DMS53 treated with DMSO at 0.1 percent for 48 hours (cell line): ENCODE measurements around the gene CELSR1.
"Not testable (repeated sequence)": the region's sequence is repeated elsewhere in the genome, so short reads cannot be mapped to it uniquely, and the experiment has no call there.

ENCODE experiments used
- DNase-seq: peaks from one replicate; lab custom pipeline; 2025; ENCODE audit not compliant: unreplicated experiment; lab: John Stamatoyannopoulos, UW

The CELSR1 gene

GRCh38 chr22:46401370-46401769 is 136.1 kb downstream of the CELSR1 start:
- no peak for DNase-seq

DNA sequence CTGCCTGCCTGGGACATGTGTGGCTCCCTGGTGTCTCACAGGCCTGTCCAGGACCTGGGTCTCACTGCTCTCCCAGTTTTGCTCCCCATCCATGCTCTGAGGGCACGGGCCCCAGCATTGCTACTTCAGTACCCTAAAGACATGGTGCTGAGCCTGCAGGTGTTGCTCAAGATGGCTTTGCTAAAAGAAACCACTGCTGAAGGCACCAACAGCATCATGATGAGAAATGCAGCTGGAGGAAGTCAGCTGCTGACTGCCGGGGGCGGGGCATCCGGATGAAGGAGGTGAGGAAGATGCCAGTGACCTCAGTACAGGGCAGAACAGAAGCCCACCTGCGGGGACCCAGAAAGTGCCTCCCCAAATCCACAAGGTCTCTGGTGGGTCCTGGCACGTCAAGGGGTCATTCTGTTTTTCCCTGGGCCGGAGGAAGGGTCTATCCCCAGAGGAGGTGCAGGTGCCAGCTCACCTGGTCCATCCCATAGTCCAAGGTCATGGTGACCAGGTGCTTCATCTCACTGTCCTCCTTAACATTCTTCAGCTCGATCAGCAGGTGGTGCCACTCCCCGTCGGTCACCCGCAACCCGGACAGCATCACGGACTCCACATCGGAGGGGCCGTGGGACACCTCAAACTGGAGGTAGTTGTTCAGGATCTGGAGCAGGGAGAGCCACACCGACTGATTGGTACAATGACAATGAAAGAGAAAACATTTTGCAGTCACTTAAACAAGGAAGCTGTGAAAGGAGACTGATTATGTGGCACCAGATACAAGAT is 138.0 kb downstream of the CELSR1 start:
- DNase-seq = no peak

DNA sequence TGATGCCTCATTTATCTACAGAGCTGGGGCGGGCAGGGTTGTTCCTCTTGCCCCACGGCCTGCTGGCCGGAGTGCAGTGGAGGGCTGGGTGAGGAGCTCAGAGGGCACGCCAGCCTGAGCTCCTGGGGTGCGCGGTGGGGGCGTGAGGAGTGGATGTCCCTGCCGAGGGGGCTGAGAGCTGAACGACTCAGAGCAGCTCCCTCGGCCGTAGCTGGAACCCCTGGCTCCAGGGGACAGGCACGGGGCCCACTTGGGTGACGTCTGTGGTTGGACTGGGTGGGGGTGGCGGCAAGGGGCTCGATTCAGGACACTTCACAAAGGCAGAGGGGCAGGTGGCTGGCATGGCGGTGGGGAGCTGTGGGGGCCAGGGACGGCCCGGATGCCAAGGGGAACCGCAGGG is 139.5 kb downstream of the CELSR1 start:
- DNase-seq = no peak

GRCh38 chr22:46397514-46397913 is 139.9 kb downstream of the CELSR1 start:
- DNase-seq = no peak

DNA sequence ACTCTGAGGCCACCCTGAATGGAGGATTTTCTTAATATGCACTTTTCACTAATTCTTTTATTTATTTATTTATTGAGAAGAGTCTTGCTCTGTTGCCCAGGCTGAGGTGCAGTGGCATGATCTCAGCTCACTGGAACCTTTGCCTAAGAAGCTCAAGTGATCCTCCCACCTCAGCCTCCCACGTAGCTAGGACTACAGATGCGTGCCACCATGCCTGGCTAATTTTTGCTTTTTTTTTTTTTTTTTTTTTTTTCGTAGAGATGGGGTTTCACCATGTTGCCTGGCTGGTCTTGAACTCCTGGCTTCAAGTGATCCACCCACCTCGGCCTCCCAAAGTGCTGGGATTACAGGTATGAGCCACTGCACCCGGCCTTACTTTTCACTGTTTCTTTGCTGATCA is 140.4 kb downstream of the CELSR1 start:
- not testable (repeated sequence) for DNase-seq

- no peak for DNase-seq
Observed at GRCh38 chr22:46395145-46395544, 142.3 kb downstream of the CELSR1 start.

GRCh38 chr22:46394622-46395021 is 142.8 kb downstream of the CELSR1 start:
- no peak for DNase-seq

DNA sequence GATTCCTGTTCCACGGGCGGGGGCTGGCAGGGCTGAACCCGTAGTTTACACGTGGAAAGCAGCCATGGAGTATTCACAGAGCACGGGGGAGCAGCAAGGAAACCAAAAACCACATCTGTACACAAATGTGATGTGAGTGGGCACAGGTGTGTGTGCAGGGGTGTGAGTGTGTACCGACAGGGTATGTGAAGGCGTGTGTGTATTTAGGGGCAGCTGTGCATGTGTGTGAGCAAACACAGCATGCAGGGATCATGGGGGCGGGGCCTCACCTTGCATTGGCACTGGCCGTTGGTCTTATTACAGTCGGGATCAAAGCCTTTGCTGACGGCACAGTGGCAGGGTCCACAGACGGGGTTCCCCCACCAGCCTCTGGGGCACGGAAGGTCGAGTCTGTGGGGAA is 143.5 kb downstream of the CELSR1 start:
- no peak for DNase-seq

- no peak for DNase-seq
Observed at GRCh38 chr22:46392137-46392844, 145.1 kb downstream of the CELSR1 start.

DNA sequence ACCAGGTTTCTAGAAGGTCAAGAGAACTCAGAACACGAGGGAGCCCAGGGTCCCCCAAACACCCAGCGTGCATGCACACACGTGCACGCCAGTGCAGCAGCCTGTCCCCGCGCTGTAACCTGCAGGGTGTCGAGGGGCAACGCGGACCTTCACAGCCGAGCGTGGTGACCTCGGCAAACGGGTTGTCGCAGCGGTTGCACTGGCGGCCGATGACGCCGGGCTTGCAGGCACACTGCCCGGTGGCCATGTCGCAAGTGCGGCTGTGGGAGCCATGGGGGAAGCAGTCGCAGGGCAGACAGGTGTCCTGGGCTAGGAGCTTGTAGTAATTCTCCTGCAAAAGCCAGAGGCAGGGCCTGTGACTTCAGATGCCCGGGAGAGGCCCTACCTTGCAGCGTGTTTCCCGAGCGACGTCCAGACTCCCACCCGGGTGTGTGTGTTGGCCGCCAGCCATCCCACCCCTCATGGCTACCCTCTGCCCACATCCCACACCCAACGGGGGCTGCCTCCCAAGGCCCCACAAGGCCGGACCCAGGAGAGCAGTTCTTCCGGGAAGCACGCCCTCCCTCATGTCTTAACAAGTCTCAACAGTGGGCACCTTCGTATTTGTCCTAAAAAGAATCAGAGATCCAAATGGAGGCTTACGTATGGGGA is 145.8 kb downstream of the CELSR1 start:
- no peak for DNase-seq

DNA sequence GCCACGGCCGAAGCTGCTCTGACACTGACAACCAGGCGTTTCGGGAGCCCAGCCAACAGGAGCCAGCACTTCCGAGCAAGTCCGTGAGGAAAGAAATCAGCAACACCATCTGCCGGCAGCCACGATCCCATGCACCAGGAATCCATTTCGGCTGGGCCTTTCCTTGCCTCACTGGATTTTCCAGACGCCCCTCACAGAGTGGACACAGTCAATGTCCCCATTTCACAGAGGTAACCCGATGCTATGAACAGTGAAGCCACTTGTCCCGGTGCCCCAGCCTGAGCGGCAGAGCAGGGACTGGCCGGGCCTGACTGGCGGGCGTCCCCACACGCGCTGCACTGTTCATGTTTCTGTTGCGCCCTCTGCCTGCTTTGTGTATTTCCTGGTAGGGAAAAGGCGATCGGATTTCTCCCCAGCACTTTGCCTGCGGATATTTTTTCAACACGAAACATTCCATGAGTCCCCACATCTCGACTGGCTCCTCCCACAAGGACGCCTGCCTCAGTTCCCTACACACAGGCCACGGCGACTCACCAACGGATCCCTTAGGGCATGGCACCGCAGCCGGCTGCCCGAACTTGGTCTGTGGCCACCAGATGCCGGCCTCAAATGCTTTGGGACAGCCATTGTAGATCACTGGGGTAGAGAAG is 146.6 kb downstream of the CELSR1 start:
- peak; percentile 64 for DNase-seq

DNA sequence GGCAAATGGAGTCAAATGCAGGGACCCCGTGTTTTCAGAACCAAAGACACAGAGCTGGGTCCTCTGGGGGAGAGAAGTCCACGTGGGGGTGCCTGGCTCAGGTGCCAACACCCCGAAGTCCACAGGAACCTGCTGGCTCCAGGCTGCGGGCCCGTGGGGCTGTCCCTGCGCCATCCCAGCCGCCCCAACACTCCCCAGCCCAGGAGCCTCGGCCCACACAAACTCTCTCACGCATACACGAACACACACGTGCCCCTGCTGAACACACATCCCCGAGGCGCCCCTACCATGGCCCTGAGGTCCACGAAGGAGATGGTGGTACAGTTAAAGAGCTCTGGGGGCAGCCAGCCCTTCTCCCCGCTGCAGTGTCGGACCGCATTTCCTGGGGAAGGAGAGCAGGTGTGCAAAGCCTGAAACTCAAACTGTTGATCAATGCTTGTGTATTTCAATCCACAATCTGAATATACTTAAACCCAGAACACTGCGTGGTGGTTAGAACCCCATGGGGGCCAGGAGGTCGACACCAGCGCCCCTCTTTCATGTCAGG is 147.2 kb downstream of the CELSR1 start:
- DNase-seq = no peak

- no peak for DNase-seq
Observed at GRCh38 chr22:46389081-46389480, 148.3 kb downstream of the CELSR1 start.

GRCh38 chr22:46388647-46389046 is 148.8 kb downstream of the CELSR1 start:
- no peak for DNase-seq

DNA sequence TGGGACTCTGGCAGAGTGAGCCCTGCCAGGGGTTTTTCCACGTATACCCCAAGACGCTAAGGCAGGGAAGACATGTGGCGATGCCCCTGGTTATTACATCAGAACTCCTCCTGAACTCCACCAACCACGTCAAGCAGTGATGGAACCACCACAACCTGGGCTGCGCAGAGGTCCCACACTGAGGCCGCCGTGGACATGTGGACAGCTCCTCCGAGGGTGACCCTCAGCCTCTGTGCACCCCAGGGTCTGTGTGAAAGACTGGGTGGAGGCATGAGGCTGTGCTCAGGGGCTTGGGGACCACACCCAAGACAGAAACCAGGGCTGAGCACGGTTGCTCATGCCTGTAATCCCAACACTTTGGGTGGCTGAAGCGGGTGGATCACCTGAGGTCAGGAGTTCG is 149.7 kb downstream of the CELSR1 start:
- DNase-seq = no peak

DNA sequence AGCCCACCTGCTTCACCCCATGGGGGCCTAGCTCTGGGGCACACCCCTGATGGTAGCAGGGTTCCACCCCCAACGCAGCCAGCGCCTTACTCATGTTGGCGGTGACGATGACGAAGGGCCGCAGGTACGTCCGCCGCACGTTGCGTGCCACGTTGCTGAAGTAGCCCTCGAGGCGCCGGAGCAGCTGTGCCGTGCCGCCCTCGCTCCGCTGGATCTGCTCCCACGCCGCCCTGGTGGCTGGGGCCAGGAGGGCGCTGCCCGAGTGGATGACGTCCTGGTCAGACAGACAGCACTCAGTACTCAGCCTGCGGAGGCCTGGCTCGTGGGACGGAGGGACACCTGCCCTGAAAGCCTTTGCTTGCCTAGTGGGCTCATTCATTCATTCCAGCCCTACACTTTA is 151.1 kb downstream of the CELSR1 start:
- DNase-seq = no peak

DNA sequence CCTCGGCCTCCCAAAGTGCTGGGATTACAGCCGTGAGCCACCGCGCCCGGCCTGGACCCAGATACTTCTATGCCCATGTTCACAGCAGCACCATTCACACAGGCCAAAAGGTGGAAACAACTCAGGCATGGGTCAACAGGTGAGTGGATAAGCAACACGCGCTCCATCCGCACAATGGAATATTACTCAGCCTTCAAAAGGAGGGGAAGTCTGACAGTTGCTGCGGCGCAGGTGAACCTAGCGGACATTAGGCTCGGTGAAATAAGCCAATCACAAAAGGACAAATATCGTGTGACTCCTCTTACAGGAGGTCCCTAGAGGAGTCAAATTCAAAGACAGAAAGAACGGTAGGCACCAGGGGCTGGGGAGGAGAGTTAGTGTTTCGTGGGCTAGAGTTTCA is 154.9 kb downstream of the CELSR1 start:
- no peak for DNase-seq

GRCh38 chr22:46381731-46382130 is 155.7 kb downstream of the CELSR1 start:
- DNase-seq = no peak

GRCh38 chr22:46381142-46381541 is 156.3 kb downstream of the CELSR1 start:
- DNase-seq = peak; percentile 72

DNA sequence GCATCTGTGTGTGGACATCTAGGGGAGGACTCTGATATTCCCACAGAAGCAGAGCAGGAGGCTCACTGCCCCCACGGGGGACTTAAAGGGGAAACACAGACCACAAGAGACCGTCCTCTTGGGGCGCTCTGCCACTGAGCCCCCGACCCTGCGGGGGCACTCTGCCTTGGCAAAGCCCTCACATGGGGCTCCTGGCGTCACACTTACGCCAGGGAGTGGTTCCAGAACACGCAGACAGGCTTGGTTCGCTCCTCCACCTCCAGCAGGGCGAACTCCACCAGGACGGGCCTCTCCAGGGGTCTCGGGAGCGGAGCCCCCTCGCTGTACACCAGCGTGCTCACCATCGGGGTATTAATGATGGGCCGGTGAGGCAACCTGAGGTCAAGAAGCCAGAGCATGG is 156.8 kb downstream of the CELSR1 start:
- DNase-seq = no peak

DNA sequence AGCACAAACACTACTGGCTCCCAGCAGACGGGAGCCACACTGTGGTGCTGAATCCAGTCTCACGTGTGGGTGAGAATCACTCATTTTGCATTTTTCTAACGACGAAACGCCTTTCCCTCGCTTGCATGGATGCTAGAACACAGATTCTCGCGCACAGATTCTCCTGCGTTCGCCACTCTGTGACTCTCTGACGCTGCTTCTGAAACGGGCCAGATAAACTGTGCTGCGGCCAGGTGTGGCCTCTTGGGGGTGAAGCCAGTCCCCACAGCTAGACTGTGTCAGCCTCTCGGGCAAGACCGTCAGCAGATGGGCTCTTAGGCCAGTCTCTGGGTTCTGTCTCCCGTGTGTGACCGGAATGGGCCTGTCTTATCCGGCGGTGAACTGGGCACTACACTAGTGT is 157.4 kb downstream of the CELSR1 start:
- DNase-seq = no peak
